Measurements from ENCODE around the gene ADGRF5.
"Not testable (repeated sequence)": the region's sequence is repeated elsewhere in the genome, so short reads cannot be mapped to it uniquely, and the experiment has no call there.

ADGRF5 gene

DNA sequence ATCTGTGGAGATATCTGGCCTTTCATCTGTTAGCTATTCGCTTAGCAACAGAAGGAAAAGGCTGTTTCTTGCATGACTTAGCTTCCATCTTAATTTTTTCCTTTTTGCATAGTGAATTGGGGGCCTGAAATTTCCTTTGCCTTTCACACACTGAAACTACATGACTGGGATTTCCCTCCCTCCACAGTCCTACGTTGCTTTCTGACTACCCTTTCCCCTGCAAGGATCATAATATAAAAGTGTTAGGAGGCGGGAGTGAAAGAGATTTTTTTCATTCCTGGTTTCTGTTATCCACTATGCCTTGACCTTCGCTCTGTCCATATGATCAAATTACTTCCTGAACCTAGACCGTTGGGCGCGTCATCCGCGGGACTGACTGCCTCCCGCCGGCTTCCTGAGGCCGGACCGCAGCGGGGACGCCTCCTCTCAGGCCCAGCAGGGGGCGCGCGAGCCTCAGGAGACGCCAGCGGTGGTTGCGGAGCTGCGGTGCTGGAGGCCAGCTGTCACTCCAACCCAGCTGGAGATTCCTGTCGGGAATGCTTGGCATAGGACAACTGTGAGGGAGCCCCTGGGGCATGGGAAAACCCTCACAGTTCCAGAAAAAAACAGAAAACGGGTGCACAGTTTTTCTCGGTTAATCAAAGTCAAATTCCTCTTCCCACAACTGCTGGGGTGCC, 72.9 kb downstream of the ADGRF5 start:
- Histone ChIP-seq H3K27me3 (ENCODE audit: low read depth, low read length) (no peaks in the 10 kb centered on the region), H3K36me3 (ENCODE audit: control insufficient read depth in 1 of 2, insufficient read depth in 2 of 2, low read length in 2 of 2) (no peaks in the 10 kb centered on the region), H3K9me3 (ENCODE audit: control insufficient read depth in 1 of 2, low read length in 2 of 2) (no peaks in the 10 kb centered on the region), H3K27ac (ENCODE audit: low read length) (no peak overlapping the region), H3K4me1 (ENCODE audit: control insufficient read depth in 1 of 2, insufficient read depth in 2 of 2, low read length in 2 of 2) (no peaks in the 10 kb centered on the region), H3K4me3 (ENCODE audit: low read depth in 1 of 2, low read length in 2 of 2) (no peak overlapping the region)

DNA sequence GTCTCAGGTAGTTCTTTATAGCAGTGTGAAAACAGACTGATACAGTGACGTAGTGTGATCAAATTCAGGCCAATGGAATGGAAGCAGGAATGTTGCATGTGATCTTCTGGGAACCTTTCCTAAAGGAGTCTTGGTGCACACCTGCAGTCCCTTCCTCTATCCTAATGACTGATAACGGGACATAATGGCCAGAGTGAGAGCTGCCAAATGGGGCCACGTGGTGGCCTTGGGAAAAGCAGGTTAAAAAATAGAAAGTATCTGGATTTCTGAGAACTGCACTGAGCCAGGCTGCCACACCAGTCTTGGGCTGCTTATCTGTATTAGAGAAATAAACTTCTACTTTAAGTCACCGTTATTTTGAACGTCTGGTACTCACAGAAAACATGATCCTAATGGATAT, 76.6 kb downstream of the ADGRF5 start:
- peaks cover 0 to 9% of the 10 kb centered on the region in 2 donors for H3K9me3 ChIP-seq (ENCODE audit: control insufficient read depth in 1 of 2, low read length in 2 of 2)

DNA sequence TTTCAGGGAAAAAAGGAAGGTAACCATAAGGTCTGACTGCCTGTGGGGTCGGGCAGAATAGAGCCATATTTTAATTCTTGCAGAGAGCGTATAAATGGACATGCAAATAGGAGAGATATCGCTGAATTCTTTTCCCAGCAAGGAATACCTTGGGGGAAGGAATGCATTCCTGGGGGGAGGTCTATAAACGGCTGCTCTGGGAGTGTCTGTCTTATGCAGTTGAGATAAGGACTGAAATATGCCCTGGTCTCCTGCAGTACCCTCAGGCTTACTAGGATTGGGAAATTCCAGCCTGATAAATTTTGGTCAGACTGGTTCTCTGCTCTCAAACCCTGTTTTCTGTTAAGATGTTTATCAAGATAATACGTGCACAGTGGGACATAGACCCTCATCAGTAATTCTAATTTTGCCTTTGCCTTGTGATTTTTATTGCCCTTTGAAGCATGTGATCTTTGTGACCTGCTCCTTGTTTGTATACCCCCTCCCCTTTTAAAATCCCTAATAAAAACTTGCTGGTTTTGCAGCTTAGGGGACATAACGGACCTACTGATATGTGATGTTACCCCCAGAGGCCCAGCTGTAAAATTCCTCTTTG, 79.4 kb downstream of the ADGRF5 start:
- not testable (repeated sequence) for H3K36me3 ChIP-seq (ENCODE audit: control insufficient read depth in 1 of 2, insufficient read depth in 2 of 2, low read length in 2 of 2); H3K4me3 ChIP-seq (ENCODE audit: low read depth in 1 of 2, low read length in 2 of 2); H3K4me1 ChIP-seq (ENCODE audit: control insufficient read depth in 1 of 2, insufficient read depth in 2 of 2, low read length in 2 of 2); H3K27me3 ChIP-seq (ENCODE audit: low read depth, low read length); H3K27ac ChIP-seq (ENCODE audit: low read length); H3K9me3 ChIP-seq (ENCODE audit: control insufficient read depth in 1 of 2, low read length in 2 of 2)

More for the DNA sequence above, 76.6 kb downstream of the ADGRF5 start:
- Histone ChIP-seq H3K4me3 (ENCODE audit: low read depth in 1 of 2, low read length in 2 of 2) (no peak overlapping the region), H3K4me1 (ENCODE audit: control insufficient read depth in 1 of 2, insufficient read depth in 2 of 2, low read length in 2 of 2) (no peaks in the 10 kb centered on the region), H3K27ac (ENCODE audit: low read length) (no peak overlapping the region), H3K36me3 (ENCODE audit: control insufficient read depth in 1 of 2, insufficient read depth in 2 of 2, low read length in 2 of 2) (no peaks in the 10 kb centered on the region), H3K27me3 (ENCODE audit: low read depth, low read length) (no peaks in the 10 kb centered on the region)

DNA sequence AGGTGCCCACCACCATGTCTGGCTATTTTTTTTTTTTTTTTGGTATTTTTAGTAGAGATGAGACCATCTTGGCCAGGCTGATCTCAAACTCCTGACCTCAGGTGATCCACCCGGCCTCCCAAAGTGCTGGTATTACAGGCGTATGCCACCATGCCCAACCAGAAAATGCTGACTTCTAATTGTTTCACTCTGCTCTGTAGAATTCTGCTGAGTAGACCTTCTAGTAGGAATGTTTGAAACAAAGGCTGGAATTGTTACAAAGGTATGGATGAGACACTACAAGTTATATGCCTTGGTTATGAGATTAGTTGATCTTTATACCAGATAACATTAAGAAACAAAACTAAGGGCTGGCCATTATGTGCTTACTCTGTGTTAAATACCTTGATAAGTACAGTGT, 83.7 kb downstream of the ADGRF5 start:
- no peak overlapping the region for H3K27ac ChIP-seq (ENCODE audit: low read length)
- H3K4me3 ChIP-seq (ENCODE audit: low read depth in 1 of 2, low read length in 2 of 2): no peak overlapping the region
- no peaks in the 10 kb centered on the region for H3K27me3 ChIP-seq (ENCODE audit: low read depth, low read length)
- H3K36me3 ChIP-seq (ENCODE audit: control insufficient read depth in 1 of 2, insufficient read depth in 2 of 2, low read length in 2 of 2): no peaks in the 10 kb centered on the region
- H3K4me1 ChIP-seq (ENCODE audit: control insufficient read depth in 1 of 2, insufficient read depth in 2 of 2, low read length in 2 of 2): no peaks in the 10 kb centered on the region
- H3K9me3 ChIP-seq (ENCODE audit: control insufficient read depth in 1 of 2, low read length in 2 of 2): peaks cover 0 to 9% of the 10 kb centered on the region in 2 donors

DNA sequence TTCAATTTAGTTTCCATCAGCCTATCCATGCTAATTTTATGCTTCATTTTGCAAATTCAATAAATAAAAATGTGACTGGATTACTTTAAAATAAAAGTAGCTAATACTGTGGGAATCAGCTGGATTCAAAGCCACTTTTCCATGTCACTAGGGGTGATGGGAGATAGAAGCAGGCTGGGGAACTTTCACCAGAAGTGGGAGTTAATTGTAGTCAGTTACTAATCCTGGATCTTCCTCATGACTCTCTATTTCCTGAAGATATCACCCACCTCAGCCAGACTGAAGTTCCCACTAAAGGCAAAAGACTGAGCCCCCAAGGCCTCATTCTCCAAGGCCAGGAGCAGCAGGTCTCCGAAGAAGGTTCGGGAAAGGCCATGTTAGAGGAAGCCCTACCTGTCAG, 86.7 kb downstream of the ADGRF5 start:
- H3K9me3 ChIP-seq (ENCODE audit: control insufficient read depth in 1 of 2, low read length in 2 of 2); H3K4me1 ChIP-seq (ENCODE audit: control insufficient read depth in 1 of 2, insufficient read depth in 2 of 2, low read length in 2 of 2); H3K27me3 ChIP-seq (ENCODE audit: low read depth, low read length); H3K4me3 ChIP-seq (ENCODE audit: low read depth in 1 of 2, low read length in 2 of 2); H3K27ac ChIP-seq (ENCODE audit: low read length); H3K36me3 ChIP-seq (ENCODE audit: control insufficient read depth in 1 of 2, insufficient read depth in 2 of 2, low read length in 2 of 2): not testable (repeated sequence)

DNA sequence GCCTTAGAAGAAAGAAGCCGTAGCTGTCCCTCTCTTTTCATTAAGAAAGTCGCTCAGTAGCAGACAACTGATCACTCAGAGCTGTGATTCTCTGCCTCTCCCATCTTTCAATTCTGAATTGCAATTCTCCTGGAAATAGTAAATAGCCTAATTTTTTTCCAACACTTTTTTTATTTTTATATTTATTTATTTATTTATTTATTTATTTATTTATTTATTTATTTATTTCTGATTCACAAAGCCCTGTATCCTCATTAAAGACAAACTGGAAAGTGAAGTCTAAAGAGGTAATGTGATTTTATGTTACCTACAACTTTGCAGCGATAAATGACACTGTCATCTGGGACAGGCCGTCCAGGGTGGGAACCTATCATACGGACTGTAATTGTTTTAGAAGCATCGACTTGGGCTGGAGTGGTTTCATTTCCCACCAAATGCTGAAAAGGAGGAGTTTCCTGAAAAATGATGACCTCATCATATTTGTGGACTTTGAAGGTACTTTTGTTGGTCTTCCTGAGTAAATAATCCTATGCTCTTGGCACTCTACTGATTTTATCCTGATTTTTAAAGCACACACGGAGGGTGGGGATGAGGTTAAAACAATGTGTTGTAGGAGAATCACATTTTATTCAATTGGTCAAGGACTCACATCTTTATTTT, 87.4 kb downstream of the ADGRF5 start:
- not testable (repeated sequence) for H3K27ac ChIP-seq (ENCODE audit: low read length); H3K27me3 ChIP-seq (ENCODE audit: low read depth, low read length); H3K9me3 ChIP-seq (ENCODE audit: control insufficient read depth in 1 of 2, low read length in 2 of 2); H3K4me1 ChIP-seq (ENCODE audit: control insufficient read depth in 1 of 2, insufficient read depth in 2 of 2, low read length in 2 of 2); H3K4me3 ChIP-seq (ENCODE audit: low read depth in 1 of 2, low read length in 2 of 2); H3K36me3 ChIP-seq (ENCODE audit: control insufficient read depth in 1 of 2, insufficient read depth in 2 of 2, low read length in 2 of 2)

DNA sequence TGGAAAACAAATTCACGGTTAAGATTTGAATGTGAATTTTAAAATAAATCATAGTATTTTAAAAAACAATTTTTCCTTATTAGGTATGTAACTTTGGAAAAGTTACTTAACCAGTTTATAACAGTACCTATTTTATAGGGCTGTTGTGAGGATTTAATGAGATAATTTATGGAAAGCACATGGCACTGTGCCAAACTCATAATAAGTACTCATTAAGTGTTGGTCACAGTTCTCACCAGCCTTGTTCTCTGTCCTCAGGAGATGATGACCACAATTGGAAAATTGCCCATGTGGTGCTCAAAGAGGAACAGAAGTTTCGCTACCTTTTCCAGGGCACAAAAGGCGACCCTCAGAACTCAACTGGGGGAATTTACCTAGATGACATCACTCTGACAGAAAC, 88.9 kb downstream of the ADGRF5 start:
- Histone ChIP-seq H3K4me1 (ENCODE audit: control insufficient read depth in 1 of 2, insufficient read depth in 2 of 2, low read length in 2 of 2) (no peaks in the 10 kb centered on the region), H3K27me3 (ENCODE audit: low read depth, low read length) (no peaks in the 10 kb centered on the region), H3K4me3 (ENCODE audit: low read depth in 1 of 2, low read length in 2 of 2) (no peak overlapping the region), H3K36me3 (ENCODE audit: control insufficient read depth in 1 of 2, insufficient read depth in 2 of 2, low read length in 2 of 2) (no peaks in the 10 kb centered on the region), H3K9me3 (ENCODE audit: control insufficient read depth in 1 of 2, low read length in 2 of 2) (no peaks in the 10 kb centered on the region), H3K27ac (ENCODE audit: low read length) (no peak overlapping the region)

DNA sequence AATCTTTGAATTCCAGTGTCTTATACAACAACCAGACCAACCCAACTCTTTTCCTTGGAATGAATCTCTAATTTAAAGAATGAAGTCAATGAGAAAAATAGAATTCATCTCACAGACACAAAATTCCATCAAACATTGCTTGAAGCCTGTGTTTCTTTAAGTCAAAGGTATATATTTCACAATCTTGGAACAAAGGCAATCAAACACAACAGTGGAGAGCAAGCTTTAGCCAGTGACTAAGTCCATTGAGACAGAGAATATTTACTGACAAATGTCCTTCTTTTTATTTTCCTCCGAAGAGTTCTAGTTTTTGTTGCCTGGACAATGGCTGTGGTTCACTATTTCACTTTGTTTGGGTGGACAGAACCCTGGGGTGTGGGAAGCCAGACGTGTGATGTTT, 92.8 kb downstream of the ADGRF5 start:
- H3K4me3 ChIP-seq (ENCODE audit: low read depth in 1 of 2, low read length in 2 of 2): no peak overlapping the region
- no peaks in the 10 kb centered on the region for H3K9me3 ChIP-seq (ENCODE audit: control insufficient read depth in 1 of 2, low read length in 2 of 2)
- H3K27ac ChIP-seq (ENCODE audit: low read length): no peak overlapping the region
- H3K27me3 ChIP-seq (ENCODE audit: low read depth, low read length): no peaks in the 10 kb centered on the region
- H3K4me1 ChIP-seq (ENCODE audit: control insufficient read depth in 1 of 2, insufficient read depth in 2 of 2, low read length in 2 of 2): no peaks in the 10 kb centered on the region
- H3K36me3 ChIP-seq (ENCODE audit: control insufficient read depth in 1 of 2, insufficient read depth in 2 of 2, low read length in 2 of 2): no peaks in the 10 kb centered on the region

DNA sequence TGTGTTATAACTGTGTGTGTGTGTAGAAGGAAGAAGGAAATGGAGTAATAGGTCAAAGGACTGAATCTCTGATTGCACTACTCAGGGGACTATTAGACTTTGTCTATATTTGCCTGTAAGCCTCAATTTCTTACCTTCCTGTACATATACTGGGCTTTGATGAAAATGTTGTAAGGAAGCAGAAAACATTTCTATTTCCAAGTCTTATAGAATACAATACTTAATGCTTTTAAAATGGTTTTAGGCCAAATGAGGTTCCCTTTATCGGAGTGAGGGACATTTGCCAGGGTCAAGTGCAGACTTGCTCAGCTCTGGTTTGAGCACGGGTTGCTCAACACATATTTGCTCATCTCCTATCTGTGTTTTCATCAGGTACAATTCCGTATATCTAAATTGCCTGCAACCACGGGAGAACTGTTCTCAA, 100.3 kb downstream of the ADGRF5 start:
- H3K27ac ChIP-seq (ENCODE audit: low read length): no peak overlapping the region
- no peaks in the 10 kb centered on the region for H3K27me3 ChIP-seq (ENCODE audit: low read depth, low read length)
- H3K36me3 ChIP-seq (ENCODE audit: control insufficient read depth in 1 of 2, insufficient read depth in 2 of 2, low read length in 2 of 2): no peaks in the 10 kb centered on the region
- H3K9me3 ChIP-seq (ENCODE audit: control insufficient read depth in 1 of 2, low read length in 2 of 2): no peaks in the 10 kb centered on the region
- H3K4me1 ChIP-seq (ENCODE audit: control insufficient read depth in 1 of 2, insufficient read depth in 2 of 2, low read length in 2 of 2): no peaks in the 10 kb centered on the region
- no peak overlapping the region for H3K4me3 ChIP-seq (ENCODE audit: low read depth in 1 of 2, low read length in 2 of 2)

DNA sequence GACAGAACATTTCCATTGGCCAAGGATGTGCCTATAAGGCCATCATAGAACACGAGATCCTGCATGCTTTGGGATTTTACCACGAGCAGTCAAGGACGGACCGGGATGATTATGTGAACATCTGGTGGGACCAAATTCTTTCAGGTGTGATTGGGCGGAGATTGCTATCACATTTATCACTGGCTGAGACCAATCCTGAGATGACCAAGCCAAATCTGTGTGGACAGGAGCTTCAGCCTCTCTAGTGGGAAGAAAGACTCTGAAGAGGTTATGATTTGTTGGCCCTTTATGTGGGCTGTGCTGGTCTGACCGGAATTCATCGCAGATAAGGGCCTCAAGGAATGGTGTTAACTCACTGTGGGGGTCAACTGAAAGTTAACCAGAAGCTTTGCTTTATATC, 102.2 kb downstream of the ADGRF5 start:
- H3K27ac ChIP-seq (ENCODE audit: low read length): no peak overlapping the region
- H3K4me3 ChIP-seq (ENCODE audit: low read depth in 1 of 2, low read length in 2 of 2): no peak overlapping the region
- no peaks in the 10 kb centered on the region for H3K36me3 ChIP-seq (ENCODE audit: control insufficient read depth in 1 of 2, insufficient read depth in 2 of 2, low read length in 2 of 2)
- no peaks in the 10 kb centered on the region for H3K27me3 ChIP-seq (ENCODE audit: low read depth, low read length)
- no peaks in the 10 kb centered on the region for H3K9me3 ChIP-seq (ENCODE audit: control insufficient read depth in 1 of 2, low read length in 2 of 2)
- no peaks in the 10 kb centered on the region for H3K4me1 ChIP-seq (ENCODE audit: control insufficient read depth in 1 of 2, insufficient read depth in 2 of 2, low read length in 2 of 2)

DNA sequence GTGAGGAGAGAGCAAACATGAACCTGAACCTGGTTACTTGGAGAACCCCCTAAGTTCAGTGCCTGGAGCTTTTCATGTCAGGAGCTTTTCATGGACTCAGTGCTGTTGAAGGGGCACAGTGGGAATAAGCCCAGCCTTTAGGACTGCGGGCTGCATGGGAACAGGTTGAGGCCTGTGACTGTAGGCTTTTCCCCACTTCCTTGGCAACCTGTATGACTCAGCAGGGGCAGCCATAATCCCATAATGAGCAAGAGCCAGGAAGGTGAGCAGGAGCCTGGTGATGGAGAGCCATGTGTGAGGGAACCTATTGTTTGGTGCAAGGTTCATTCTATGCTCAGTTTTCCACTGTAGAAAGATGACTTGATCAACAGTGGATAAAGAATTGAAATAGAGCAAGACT, 105.1 kb downstream of the ADGRF5 start:
- H3K27me3 ChIP-seq (ENCODE audit: low read depth, low read length): no peaks in the 10 kb centered on the region
- no peaks in the 10 kb centered on the region for H3K9me3 ChIP-seq (ENCODE audit: control insufficient read depth in 1 of 2, low read length in 2 of 2)
- H3K4me3 ChIP-seq (ENCODE audit: low read depth in 1 of 2, low read length in 2 of 2): no peak overlapping the region
- H3K27ac ChIP-seq (ENCODE audit: low read length): no peak overlapping the region
- H3K36me3 ChIP-seq (ENCODE audit: control insufficient read depth in 1 of 2, insufficient read depth in 2 of 2, low read length in 2 of 2): no peaks in the 10 kb centered on the region
- no peaks in the 10 kb centered on the region for H3K4me1 ChIP-seq (ENCODE audit: control insufficient read depth in 1 of 2, insufficient read depth in 2 of 2, low read length in 2 of 2)

DNA sequence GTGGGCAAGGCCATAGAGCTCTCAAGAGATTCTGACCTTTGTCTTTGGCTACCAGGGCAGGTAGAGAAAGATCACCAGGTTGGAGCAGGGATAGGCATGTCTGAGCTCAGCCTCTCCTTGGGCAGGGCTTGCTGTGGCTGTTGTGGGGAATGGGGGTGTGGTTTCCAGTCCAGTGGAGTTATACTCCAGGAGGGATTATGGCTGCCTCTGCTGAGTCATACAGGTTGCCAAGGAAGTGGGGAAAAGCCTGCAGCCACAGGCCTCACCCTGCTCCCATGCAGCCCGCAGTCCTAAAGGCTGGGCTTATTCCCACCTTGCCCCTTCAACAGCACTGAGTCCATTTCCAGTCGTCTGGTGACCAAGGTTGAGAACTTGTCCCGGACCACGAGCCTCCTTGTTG, 106.6 kb downstream of the ADGRF5 start:
- no peaks in the 10 kb centered on the region for H3K9me3 ChIP-seq (ENCODE audit: control insufficient read depth in 1 of 2, low read length in 2 of 2)
- H3K27me3 ChIP-seq (ENCODE audit: low read depth, low read length): no peaks in the 10 kb centered on the region
- no peaks in the 10 kb centered on the region for H3K4me1 ChIP-seq (ENCODE audit: control insufficient read depth in 1 of 2, insufficient read depth in 2 of 2, low read length in 2 of 2)
- H3K36me3 ChIP-seq (ENCODE audit: control insufficient read depth in 1 of 2, insufficient read depth in 2 of 2, low read length in 2 of 2): no peaks in the 10 kb centered on the region
- no peak overlapping the region for H3K4me3 ChIP-seq (ENCODE audit: low read depth in 1 of 2, low read length in 2 of 2)
- H3K27ac ChIP-seq (ENCODE audit: low read length): no peak overlapping the region
